GM12872 (cell line): ENCODE data around the gene STRADA.

Experiments
- CTCF ChIP-seq: IDR thresholded peaks from 3 replicates; pipeline ENCODE4 v1.5.1; 2011; ENCODE audit warnings: low read depth, mild to moderate bottlenecking, low read length, moderate library complexity; ENCODE audit not compliant: insufficient read depth

Gene STRADA

GRCh38 chr17:63766754-63767153 is 25.2 kb upstream of the STRADA start:
- TF ChIP-seq CTCF: no peak

GRCh38 chr17:63764716-63765115 is 23.1 kb upstream of the STRADA start:
- TF ChIP-seq CTCF: no peak

GRCh38 chr17:63762161-63763078 is 20.8 kb upstream of the STRADA start:
- TF ChIP-seq CTCF: no peak

- no peak for TF ChIP-seq CTCF
Observed at GRCh38 chr17:63760771-63761539, 19.4 kb upstream of the STRADA start.

GRCh38 chr17:63758428-63758827 is 16.8 kb upstream of the STRADA start:
- no peak for TF ChIP-seq CTCF

- TF ChIP-seq CTCF: no peak
Observed at GRCh38 chr17:63754046-63754445, 12.4 kb upstream of the STRADA start.

- TF ChIP-seq CTCF: no peak
Observed at GRCh38 chr17:63753215-63753614, 11.6 kb upstream of the STRADA start.
